Fibroblast of villous mesenchyme (primary cell): ENCODE measurements around the gene AKAP12. TPM values are rescaled to one million over a fixed set of nuclear protein-coding genes. Genes with fewer than 3 reads are reported as not detected.

Source experiments
- DNase-seq: peaks from one replicate; pipeline ENCODE4 v3.0.0-alpha.2; 2010; ENCODE audit warnings: low read depth
- H3K4me3 ChIP-seq: 2 replicates; pipeline ENCODE4 v1.5.1; 2011; ENCODE audit warnings: low read depth, mild to moderate bottlenecking, low read length
- total RNA-seq: library from RNA; depleted of rRNA; stranded (reverse); fragments of >200 nt; gene quantifications from 2 replicates; pipeline ENCODE4 v1.2.3, GENCODE V29; 2012
- TF ChIP-seq, protein P1 (sequence below): IDR thresholded peaks from 2 replicates; pipeline ENCODE4 v1.5.1; 2012; ENCODE audit warnings: low read depth, mild to moderate bottlenecking, low read length; ENCODE audit not compliant: insufficient read depth

Gene AKAP12
- total RNA-seq, 1 donor, result 123 TPM

DNA sequence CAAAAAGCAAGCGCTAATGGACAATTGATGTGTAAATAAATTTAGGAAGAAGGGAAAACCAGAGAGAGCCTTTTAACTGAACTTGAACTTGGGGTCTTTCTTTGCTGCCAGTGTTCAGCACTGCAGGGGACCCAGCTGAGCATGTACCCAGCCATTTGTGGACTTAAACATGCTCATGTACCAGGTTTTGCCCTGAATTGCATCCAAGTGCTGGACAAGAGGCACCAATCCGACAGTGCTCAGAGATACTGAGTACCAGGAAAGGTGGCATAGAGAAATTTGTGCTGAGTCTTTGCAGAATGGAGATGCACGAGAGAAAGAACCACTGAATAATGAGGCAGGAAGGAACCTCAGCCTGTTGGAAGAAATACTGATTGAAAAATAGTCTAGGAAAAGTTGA lies 16.0 kb downstream of the AKAP12 start:
- TF ChIP-seq, protein P1, sequence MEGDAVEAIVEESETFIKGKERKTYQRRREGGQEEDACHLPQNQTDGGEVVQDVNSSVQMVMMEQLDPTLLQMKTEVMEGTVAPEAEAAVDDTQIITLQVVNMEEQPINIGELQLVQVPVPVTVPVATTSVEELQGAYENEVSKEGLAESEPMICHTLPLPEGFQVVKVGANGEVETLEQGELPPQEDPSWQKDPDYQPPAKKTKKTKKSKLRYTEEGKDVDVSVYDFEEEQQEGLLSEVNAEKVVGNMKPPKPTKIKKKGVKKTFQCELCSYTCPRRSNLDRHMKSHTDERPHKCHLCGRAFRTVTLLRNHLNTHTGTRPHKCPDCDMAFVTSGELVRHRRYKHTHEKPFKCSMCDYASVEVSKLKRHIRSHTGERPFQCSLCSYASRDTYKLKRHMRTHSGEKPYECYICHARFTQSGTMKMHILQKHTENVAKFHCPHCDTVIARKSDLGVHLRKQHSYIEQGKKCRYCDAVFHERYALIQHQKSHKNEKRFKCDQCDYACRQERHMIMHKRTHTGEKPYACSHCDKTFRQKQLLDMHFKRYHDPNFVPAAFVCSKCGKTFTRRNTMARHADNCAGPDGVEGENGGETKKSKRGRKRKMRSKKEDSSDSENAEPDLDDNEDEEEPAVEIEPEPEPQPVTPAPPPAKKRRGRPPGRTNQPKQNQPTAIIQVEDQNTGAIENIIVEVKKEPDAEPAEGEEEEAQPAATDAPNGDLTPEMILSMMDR, result no peak
- no peak overlapping the region for H3K4me3 ChIP-seq
- no peak for DNase-seq

DNA sequence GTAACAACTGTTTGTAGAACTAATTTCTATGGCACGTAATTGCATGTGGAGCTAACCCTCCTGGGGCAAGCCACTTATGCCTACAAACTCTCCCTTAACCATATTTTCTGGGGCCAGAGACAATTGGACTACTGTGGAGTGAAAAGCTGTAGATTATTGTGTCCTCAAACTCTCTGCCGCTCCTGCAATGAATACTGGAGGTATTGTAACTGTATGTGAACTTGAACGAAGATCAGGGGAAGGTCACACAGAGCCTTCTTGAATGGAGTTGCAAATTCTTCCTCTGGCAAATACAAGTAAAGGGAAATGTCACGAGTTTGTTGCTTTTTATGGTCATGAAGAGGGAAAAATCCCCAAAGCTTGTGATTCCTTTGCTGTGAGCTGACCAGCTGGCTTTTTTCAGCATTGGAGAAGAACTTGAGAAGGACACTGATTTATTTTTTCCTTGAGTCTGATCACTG lies 18.2 kb downstream of the AKAP12 start:
- peak; percentile 62 for DNase-seq
- TF ChIP-seq, protein P1, result no peak
- H3K4me3 ChIP-seq, result no peak overlapping the region

DNA sequence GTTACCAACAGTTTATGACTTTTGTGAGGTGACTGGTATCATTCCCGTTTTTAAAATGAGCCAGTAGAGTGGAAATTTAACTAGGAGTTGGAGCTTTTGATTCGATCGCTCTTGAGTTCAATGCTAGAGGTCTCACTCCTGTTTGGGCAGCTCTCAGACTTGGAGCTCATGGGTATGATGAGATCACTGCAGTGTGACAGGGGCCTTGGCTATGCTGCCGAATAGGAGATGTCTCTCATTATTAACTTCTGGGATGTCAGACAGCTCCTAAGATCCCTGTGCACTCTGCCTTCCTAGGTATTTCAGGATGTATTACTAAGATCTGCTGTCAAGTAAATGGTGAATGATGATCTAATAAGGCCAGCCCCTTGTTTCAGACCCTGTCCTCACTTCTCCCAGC lies 20.4 kb downstream of the AKAP12 start:
- no peak overlapping the region for H3K4me3 ChIP-seq
- TF ChIP-seq, protein P1, result no peak
- no peak for DNase-seq

DNA sequence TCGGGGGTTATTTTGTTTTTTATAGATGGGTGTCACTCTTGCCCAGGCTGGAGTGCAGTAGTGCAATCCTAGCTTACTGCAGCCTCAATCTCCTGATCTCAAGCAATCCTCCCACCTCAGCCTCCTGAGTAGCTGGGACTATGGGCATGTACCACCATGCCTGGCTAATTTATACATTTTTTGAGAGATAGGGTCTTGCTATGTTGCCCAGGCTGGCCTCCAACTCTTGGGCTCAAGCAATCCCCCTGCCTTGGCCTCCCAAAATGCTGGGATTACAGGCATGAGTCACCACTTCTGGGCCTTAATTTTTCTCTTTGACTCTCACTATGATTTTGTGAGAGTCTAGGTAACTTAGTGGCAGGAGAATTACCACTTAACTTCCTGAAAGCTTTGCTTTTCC lies 23.3 kb downstream of the AKAP12 start:
- DNase-seq, result no peak
- TF ChIP-seq, protein P1, result no peak
- no peak overlapping the region for H3K4me3 ChIP-seq

DNA sequence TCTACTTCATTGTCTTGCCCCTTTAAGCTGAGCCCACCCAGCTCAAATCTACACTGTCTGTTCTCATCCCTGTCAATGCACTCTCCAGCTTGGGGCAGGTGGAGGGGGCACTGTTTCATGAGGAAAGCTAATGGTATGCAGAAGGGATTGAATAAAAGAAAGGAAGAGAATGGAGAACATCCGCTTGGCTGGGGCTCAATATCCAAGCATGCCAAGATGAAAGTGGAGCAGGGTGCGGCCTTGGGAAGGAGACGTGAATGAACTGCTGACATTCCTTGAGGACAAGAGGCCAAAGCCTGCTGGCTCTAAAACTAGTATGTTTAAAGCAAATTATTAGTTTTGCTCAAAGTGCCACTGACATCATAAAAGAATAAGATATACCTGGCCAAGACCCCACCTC lies 24.2 kb downstream of the AKAP12 start:
- no peak overlapping the region for H3K4me3 ChIP-seq
- DNase-seq, result no peak

DNA sequence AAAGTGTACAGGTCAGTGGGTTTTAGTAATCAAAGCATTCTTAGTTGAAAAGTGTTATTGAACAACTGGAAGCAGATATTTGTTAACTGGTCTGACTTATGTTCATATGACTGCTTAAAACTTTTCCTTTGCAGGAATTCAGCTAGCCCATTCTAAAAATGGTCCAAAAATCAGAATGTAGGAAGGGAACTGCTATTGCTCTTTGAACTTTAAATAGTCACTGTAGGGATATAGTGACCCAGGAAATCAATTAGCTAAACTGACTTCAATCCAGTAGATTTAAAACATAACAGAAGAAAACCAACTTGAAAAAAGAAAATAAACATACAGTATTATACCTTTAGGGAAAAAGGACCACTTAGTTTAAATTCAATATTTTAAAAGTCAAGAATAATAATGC lies 25.5 kb downstream of the AKAP12 start:
- no peak for DNase-seq
- TF ChIP-seq, protein P1, result no peak
- no peak overlapping the region for H3K4me3 ChIP-seq

More for the DNA sequence above, 24.2 kb downstream of the AKAP12 start:
- TF ChIP-seq, protein P1, result no peak

DNA sequence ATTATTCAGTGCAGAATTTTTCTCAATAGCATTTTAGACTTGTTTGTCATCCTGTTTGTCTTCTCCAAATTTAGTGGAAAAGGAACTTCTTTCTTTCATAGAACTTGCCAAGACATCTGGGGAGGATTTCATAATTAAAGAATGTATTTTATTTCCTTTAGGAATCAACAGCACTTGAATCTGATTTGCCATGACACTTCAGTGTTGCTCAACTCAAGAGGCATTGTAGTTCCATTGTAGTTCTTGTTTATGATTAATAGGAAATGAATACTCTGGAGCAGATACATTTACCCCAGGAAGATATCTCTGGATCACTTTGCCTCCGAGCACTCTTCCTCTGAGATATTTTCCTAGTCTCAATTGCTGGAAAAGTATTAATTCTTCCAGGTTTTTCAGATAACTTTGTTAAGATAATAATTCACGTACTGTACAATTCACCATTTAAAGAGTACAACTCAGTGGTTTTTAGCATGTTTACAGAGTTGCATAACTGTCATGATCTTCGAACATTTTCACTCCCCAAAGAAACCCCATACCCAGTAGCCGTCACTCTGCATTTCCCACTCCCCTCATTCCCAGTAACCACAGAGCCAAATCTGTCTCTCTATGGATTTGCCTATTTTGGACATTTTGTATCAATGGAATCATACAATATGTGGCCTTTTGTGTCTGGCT lies 29.7 kb downstream of the AKAP12 start:
- no peak overlapping the region for H3K4me3 ChIP-seq

More for the DNA sequence above, 29.7 kb downstream of the AKAP12 start:
- peak; percentile 76 for DNase-seq
- TF ChIP-seq, protein P1, result no peak
